HepG2 (cell line): Measurements from ENCODE around the gene FLAD1. TPM values are rescaled to one million over a fixed set of nuclear protein-coding genes. Genes with fewer than 3 reads are reported as not detected.

Experiments
- ATAC-seq: fragments of 200-7000 bp; cut with Tn5 transposase; 3 replicates; pipeline ENCODE4 v1.9.1; 2020; ENCODE audit warnings: mild to moderate bottlenecking, moderate library complexity
- BruUV-seq: library from RNA; stranded (reverse); fragments of 400-500 nt; replicated peaks from 2 replicates; lab custom pipeline; 2021; lab: Mats Ljungman, UMichigan
- CTCF ChIA-PET: fragments of 300-600 bp; formaldehyde crosslinking; extraction: SDS; loops from one replicate; lab custom pipeline; 2021; ENCODE audit warnings: low total read pairs, inconsistent platforms, low intra/inter-chr PET ratio; lab: Yijun Ruan, JAX
- POLR2A ChIA-PET: fragments of 350-600 bp; sonication (Branson Sonifier 250); formaldehyde crosslinking; loops from one replicate; lab custom pipeline; 2020; ENCODE audit warnings: antibody characterized with exemption, inconsistent platforms; lab: Yijun Ruan, JAX
- DNase-seq: peaks from one replicate; pipeline ENCODE4 v3.0.0-alpha.2; 2015; ENCODE audit warnings: low spot score
- FAIRE-seq: peaks from 3 replicates; lab custom pipeline; 2011; peaks lifted over from hg19 to GRCh38; lab: Jason Lieb, UNC
- H2AFZ ChIP-seq: one replicate; pipeline ENCODE4 v1.6.1; 2011; ENCODE audit warnings: low read length, inconsistent platforms
- H3K27ac ChIP-seq: fragments of 300-600 bp; 3 replicates; pipeline ENCODE4 v1.8.0; 2011; ENCODE audit warnings: mixed run types, mild to moderate bottlenecking, mixed read lengths, low read length, inconsistent platforms; ENCODE audit not compliant: insufficient read depth; ENCODE audit errors: extremely low read length
- H3K27me3 ChIP-seq, 2 experiments: fragments of 200-600 bp in 1 of 2; 2 replicates in 1 of 2; 3 replicates in 1 of 2; pipeline versions ENCODE4 v1.6.0 to v1.8.0; 2011; ENCODE audit warnings: low read length in 2 of 2, mild to moderate bottlenecking in 2 of 2, moderate library complexity in 2 of 2, inconsistent platforms in 1 of 2; ENCODE audit not compliant: insufficient read depth in 2 of 2, control insufficient read depth in 1 of 2
- H3K36me3 ChIP-seq, 2 experiments: fragments of 200-600 bp in 1 of 2; replicated peaks in 1 of 2; 2 replicates in 1 of 2; 3 replicates in 1 of 2; pipeline versions ENCODE4 v1.5.1 to v1.8.0; 2011; ENCODE audit warnings: low read length in 2 of 2, inconsistent platforms in 1 of 2; ENCODE audit not compliant: insufficient read depth in 2 of 2, control insufficient read depth in 1 of 2
- H3K4me1 ChIP-seq: 2 replicates; pipeline ENCODE4 v1.5.1; 2012; ENCODE audit warnings: low read length, inconsistent platforms; ENCODE audit not compliant: insufficient read depth
- H3K4me2 ChIP-seq: 2 replicates; pipeline ENCODE4 v1.6.0; 2011; ENCODE audit warnings: low read depth, low read length, inconsistent platforms
- H3K4me3 ChIP-seq, 3 experiments: fragments of 200-600 bp in 1 of 3; sonication (generic), shearing (Covaris generic) in 1 of 3; replicated peaks in 1 of 3; 2 replicates each; pipeline ENCODE4 v1.5.1; 2011 to 2016; ENCODE audit warnings: low read length in 3 of 3, inconsistent platforms in 2 of 3, low read depth in 2 of 3, mild to moderate bottlenecking in 2 of 3, control low read depth in 1 of 3, mixed read lengths in 1 of 3; ENCODE audit not compliant: insufficient read depth in 1 of 3
- H3K79me2 ChIP-seq: one replicate; pipeline ENCODE4 v1.6.1; 2011; ENCODE audit warnings: low read length, inconsistent platforms; ENCODE audit not compliant: insufficient read depth
- H3K9ac ChIP-seq: 2 replicates; pipeline ENCODE4 v1.6.0; 2011; ENCODE audit warnings: mild to moderate bottlenecking, low read depth, low read length, inconsistent platforms; ENCODE audit not compliant: insufficient read depth
- H3K9me3 ChIP-seq: 2 replicates; pipeline ENCODE4 v1.5.1; 2012; ENCODE audit warnings: mild to moderate bottlenecking, low read length
- H4K20me1 ChIP-seq: 2 replicates; pipeline ENCODE4 v1.6.0; 2011; ENCODE audit warnings: inconsistent platforms, mild to moderate bottlenecking, low read length, moderate library complexity; ENCODE audit not compliant: insufficient read depth
- DMTF1 ChIP-seq: sonication (generic); formaldehyde crosslinking; IDR thresholded peaks from 2 replicates; pipeline ENCODE4 v1.4.0; 2020; ENCODE audit warnings: mild to moderate bottlenecking, missing genetic modification reagents
- FOXC1 ChIP-seq: sonication (generic); formaldehyde crosslinking; IDR thresholded peaks from 2 replicates; pipeline ENCODE4 v1.8.0; 2022; ENCODE audit warnings: mild to moderate bottlenecking, missing genetic modification reagents, borderline replicate concordance
- GTF3A ChIP-seq: sonication (generic); formaldehyde crosslinking; conservative IDR thresholded peaks from 2 replicates; pipeline ENCODE4 v1.4.0; 2020; ENCODE audit warnings: mild to moderate bottlenecking, missing genetic modification reagents
- SMC3 ChIP-seq: IDR thresholded peaks from 2 replicates; pipeline ENCODE4 v1.6.1; 2011; ENCODE audit warnings: low read length, improper control_type of control experiment
- ZBTB7B ChIP-seq: sonication (generic); formaldehyde crosslinking; IDR thresholded peaks from 2 replicates; pipeline ENCODE4 v1.4.0; 2020; ENCODE audit warnings: missing genetic modification reagents
- ZNF142 ChIP-seq: sonication (generic); formaldehyde crosslinking; IDR thresholded peaks from 2 replicates; pipeline ENCODE4 v1.4.0; 2020; ENCODE audit warnings: missing genetic modification reagents
- ZNF207 ChIP-seq: fragments of 450-650 bp; IDR thresholded peaks from 2 replicates; pipeline ENCODE4 v1.6.1; 2016; ENCODE audit warnings: antibody characterized with exemption, borderline replicate concordance
- ZNF746 ChIP-seq: sonication (generic); formaldehyde crosslinking; IDR thresholded peaks from 2 replicates; pipeline ENCODE4 v1.8.0; 2022; ENCODE audit warnings: mild to moderate bottlenecking, missing genetic modification reagents
- ZNF75D ChIP-seq: sonication (generic); formaldehyde crosslinking; IDR thresholded peaks from 2 replicates; pipeline ENCODE4 v1.8.1; 2023; ENCODE audit warnings: missing genetic modification reagents, mild to moderate bottlenecking, borderline replicate concordance
- WGBS: methylation state at CpG from one replicate; pipeline ENCODE4 v1.1.6; 2017; ENCODE audit warnings: low lambda C conversion rate; 5-methylcytosine and 5-hydroxymethylcytosine counted together
- in situ Hi-C: cut with HindIII; loops from 2 replicates; pipeline ENCODE4 v1.10.0; 2017; ENCODE audit warnings: low pct_unique_long_range_greater_than_20kb; ENCODE audit not compliant: extremely low pct_ligation_motif_present
- intact Hi-C: fragments of 100-400 bp; cut with micrococcal nuclease; formaldehyde crosslinking; loops from one replicate; pipeline ENCODE4 v1.10.0; 2022; ENCODE audit not compliant: unreplicated experiment
- polyA plus RNA-seq, 8 experiments: library from polyadenylated mRNA; depleted of rRNA in 3 of 8; stranded (reverse) in 7 of 8; unstranded in 1 of 8; fragments of >200 nt; fragmentation: Illumina TruSeq in 4 of 8; extraction: Trizol in 4 of 8; gene quantifications; 2 replicates each; pipeline versions ENCODE4 v1.2.1 to v1.2.3, GENCODE V29; 2011 to 2016; ENCODE audit warnings: low read depth in 4 of 8, missing spikeins in 1 of 8, mixed read lengths in 1 of 8; ENCODE audit not compliant: insufficient read depth in 1 of 8
- total RNA-seq, 5 experiments: library from RNA; depleted of rRNA; stranded (reverse); fragments of >200 nt; fragmentation: Illumina TruSeq; extraction: Trizol; gene quantifications; 2 replicates each; pipeline ENCODE4 v1.2.3, GENCODE V29; 2016; ENCODE audit warnings: low read depth in 1 of 5
- TF ChIP-seq, protein P1 (sequence below): sonication (generic); formaldehyde crosslinking; IDR thresholded peaks from 2 replicates; pipeline ENCODE4 v1.4.0; 2020; ENCODE audit warnings: missing genetic modification reagents, mild to moderate bottlenecking, borderline replicate concordance

Gene FLAD1
- total and polyA plus RNA-seq, 2 of the 13 experiments (the other 11 are each of a cell fraction or from before 2014, with no cell fraction given) = 25.9 to 32.8 TPM

DNA sequence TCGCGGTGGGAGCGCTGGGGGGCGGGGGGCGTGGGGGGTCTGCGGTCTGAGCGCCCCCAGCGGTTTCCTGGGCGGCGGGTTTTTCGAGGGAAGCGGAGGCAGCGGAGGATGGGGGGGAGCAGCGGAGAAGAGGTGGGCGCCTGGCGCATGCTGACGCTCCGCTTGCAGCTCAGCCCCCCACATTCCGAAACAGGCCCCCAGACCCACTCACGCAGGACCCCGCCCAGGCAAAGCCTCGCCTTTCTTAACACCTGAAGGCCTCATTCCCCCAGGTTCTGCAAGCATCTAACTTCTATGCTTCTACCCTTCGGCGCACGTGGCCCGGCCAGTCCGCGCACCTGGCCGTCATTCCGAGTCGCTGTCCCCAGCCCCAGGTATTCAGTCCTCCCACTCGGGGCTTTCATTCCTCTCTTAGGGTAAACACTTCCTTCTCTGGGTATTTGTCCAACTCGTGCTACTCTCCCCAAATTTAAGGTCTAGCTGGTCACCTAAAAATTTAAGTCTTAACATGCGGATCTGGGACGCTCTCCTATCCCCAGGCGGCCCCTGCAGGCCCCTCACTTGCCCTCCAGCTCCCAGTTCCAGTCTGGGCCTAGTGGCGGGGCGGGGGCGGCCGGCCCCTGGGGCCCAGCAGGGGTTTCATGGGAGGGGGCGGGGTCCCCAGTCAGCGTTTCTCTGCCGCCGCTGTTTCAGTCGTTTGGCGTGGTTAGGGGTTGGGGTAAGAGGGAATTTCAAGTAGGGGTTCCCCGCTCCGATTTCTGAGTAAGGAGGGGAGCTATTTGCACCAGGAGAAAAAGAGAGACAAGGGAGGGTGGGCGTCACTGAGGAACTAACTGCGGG, 16.6 kb downstream of the FLAD1 start:
- 44% methylated on average over 49 of the region's 50 CpGs for WGBS
- DNase-seq = peak; percentile 41
- no peaks in the 10 kb centered on the region for H3K9me3 ChIP-seq
- H4K20me1 ChIP-seq = no peaks in the 10 kb centered on the region
- no peak overlapping the region for H2AFZ ChIP-seq
- peak; percentile 7; the same call in 2 of the 3 replicates for ATAC-seq
- no TSS peak for BruUV-seq
- H3K4me1 ChIP-seq = peaks cover 26% of the 10 kb centered on the region
- no peaks in the 10 kb centered on the region; a peak in 1 of 5 replicates for H3K27me3 ChIP-seq
- peaks cover 19% of the 10 kb centered on the region for H3K79me2 ChIP-seq
- peak overlapping the region; percentile 72 to 86 (median 84) for H3K4me3 ChIP-seq
- peak overlapping the region; percentile 100 for H3K4me2 ChIP-seq
- no peaks in the 10 kb centered on the region for H3K36me3 ChIP-seq
- peak overlapping the region; percentile 97 for H3K9ac ChIP-seq
- in situ Hi-C loops (loop anchor here (5.0 kb wide), 1 partner anchor 37 kb away; the partner anchor contains the start of gene PYGO2), intact Hi-C loops (loop anchor here (1.0 to 5.0 kb wide), 4 partner anchors 26 to 442 kb away; partner anchors contain the start of genes EFNA4, PYGO2 and UBE2Q1)
- POLR2A ChIA-PET = interaction anchor here (0.8 to 6.7 kb wide), 17 partner anchors 10 to 127 kb away, joined by 3 to 90 read pairs (median 6); partner anchors contain the start of genes FLAD1, PBXIP1, PMVK and SHC1
- CTCF ChIA-PET = interaction anchor here (2.8 to 6.8 kb wide), 2 partner anchors 18 to 93 kb away, joined by 11 to 54 read pairs; no protein-coding TSS in a partner anchor
- H3K27ac ChIP-seq = peak overlapping the region; percentile 97
- no peak for FAIRE-seq
- no peak for TF ChIP-seq ZNF142
- no peak for TF ChIP-seq ZNF746 (CRISPR knock-in tag)
- TF ChIP-seq DMTF1 (CRISPR knock-in tag) = no peak
- TF ChIP-seq, protein P1, sequence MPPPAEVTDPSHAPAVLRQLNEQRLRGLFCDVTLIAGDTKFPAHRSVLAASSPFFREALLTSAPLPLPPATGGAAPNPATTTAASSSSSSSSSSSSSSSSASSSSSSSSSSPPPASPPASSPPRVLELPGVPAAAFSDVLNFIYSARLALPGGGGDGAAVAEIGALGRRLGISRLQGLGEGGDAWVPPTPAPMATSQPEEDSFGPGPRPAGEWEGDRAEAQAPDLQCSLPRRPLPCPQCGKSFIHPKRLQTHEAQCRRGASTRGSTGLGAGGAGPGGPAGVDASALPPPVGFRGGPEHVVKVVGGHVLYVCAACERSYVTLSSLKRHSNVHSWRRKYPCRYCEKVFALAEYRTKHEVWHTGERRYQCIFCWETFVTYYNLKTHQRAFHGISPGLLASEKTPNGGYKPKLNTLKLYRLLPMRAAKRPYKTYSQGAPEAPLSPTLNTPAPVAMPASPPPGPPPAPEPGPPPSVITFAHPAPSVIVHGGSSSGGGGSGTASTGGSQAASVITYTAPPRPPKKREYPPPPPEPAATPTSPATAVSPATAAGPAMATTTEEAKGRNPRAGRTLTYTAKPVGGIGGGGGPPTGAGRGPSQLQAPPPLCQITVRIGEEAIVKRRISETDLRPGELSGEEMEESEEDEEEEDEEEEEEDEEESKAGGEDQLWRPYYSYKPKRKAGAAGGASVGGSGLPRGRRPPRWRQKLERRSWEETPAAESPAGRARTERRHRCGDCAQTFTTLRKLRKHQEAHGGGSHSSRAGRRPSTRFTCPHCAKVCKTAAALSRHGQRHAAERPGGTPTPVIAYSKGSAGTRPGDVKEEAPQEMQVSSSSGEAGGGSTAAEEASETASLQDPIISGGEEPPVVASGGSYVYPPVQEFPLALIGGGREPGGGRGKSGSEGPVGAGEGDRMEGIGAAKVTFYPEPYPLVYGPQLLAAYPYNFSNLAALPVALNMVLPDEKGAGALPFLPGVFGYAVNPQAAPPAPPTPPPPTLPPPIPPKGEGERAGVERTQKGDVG (CRISPR knock-in tag) = no peak; the same call in 1 of the 2 replicates
- peak; percentile 53; the same call in 1 of the 2 replicates for TF ChIP-seq ZBTB7B (CRISPR knock-in tag)
- TF ChIP-seq FOXC1 (CRISPR knock-in tag) = no peak
- TF ChIP-seq ZNF75D = no peak
- TF ChIP-seq SMC3 = no peak
- no peak for TF ChIP-seq ZNF207
- no peak for TF ChIP-seq GTF3A (CRISPR knock-in tag)
